OCI-LY1 (cell line): ENCODE data around the gene NRP2.

ENCODE experiments used
- EZH2 ChIP-seq: fragments of 200-600 bp; sonication (generic), shearing (Covaris generic); IDR thresholded peaks from 2 replicates; pipeline ENCODE4 v1.8.0; 2017; ENCODE audit warnings: borderline replicate concordance, mixed run types, mild to moderate bottlenecking, antibody characterized with exemption, low read length, moderate library complexity, mixed read lengths
- TF ChIP-seq, protein P1 (sequence below): fragments of 200-600 bp; sonication (generic), shearing (Covaris generic); IDR thresholded peaks from 2 replicates; pipeline ENCODE4 v1.5.1; 2017; ENCODE audit warnings: mild to moderate bottlenecking, antibody characterized with exemption, low read length, moderate library complexity, mixed read lengths

DNA sequence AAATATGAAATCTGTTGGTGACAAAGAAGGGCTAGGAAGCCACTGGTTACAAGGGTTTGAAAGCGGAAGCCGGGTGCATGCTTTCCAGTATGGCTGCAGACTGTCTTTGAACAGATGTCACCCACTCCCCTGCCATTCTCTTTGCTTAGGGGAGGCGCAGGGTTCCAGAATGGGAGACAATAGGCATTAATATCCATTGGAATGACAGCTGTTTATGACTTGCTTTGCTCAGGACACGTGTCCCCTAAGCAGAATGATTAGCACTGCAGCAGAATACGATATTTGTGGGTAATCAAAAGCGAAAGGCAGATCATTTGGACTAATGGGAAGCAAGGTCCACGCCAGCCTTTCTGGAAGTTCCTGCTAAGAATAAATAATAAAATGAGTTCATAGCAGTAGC is 25.8 kb upstream of the NRP2 start:
- TF ChIP-seq, protein P1, sequence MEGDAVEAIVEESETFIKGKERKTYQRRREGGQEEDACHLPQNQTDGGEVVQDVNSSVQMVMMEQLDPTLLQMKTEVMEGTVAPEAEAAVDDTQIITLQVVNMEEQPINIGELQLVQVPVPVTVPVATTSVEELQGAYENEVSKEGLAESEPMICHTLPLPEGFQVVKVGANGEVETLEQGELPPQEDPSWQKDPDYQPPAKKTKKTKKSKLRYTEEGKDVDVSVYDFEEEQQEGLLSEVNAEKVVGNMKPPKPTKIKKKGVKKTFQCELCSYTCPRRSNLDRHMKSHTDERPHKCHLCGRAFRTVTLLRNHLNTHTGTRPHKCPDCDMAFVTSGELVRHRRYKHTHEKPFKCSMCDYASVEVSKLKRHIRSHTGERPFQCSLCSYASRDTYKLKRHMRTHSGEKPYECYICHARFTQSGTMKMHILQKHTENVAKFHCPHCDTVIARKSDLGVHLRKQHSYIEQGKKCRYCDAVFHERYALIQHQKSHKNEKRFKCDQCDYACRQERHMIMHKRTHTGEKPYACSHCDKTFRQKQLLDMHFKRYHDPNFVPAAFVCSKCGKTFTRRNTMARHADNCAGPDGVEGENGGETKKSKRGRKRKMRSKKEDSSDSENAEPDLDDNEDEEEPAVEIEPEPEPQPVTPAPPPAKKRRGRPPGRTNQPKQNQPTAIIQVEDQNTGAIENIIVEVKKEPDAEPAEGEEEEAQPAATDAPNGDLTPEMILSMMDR = no peak
- TF ChIP-seq EZH2 = no peak
